GM10847 (cell line): ENCODE results near the gene HSP90B1.
A peak's percentile ranks its signal among the peaks of the same experiment; 100 is the strongest.

Experiments
- POLR2A ChIP-seq: IDR thresholded peaks from 2 replicates; pipeline ENCODE4 v1.6.1; 2011; ENCODE audit not compliant: insufficient read length; ENCODE audit errors: extremely low read depth

Gene HSP90B1

GRCh38 chr12:103930034-103930786, at the start of gene HSP90B1:
TSS of gene HSP90B1 (plus strand) at chr12:103930410. CDS start at chr12:103930516, 106 bp downstream.
- peak; percentile 97 for TF ChIP-seq POLR2A

DNA sequence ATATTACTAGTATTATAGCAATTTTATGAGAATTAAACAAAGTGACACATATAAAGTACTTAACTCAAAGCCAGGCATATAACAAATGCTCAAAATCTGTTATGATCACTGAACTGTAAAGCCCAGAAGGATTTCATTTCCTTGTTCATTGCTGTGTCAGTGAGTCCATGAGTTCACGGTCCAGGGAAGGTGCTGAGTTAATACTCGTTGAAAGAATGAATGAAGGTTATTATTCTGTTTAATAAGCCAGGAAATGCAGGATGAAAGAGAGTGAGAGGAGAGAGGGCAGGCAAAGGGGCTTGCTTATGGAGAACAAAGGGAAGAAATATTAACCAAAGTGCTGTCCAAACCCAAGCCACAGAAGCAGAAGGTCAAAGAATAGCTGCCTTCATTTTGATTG, 48.9 kb upstream of the HSP90B1 start:
- no peak for TF ChIP-seq POLR2A

- no peak for TF ChIP-seq POLR2A
These were observed 47.2 kb upstream of the HSP90B1 start for GRCh38 chr12:103882861-103883596.

DNA sequence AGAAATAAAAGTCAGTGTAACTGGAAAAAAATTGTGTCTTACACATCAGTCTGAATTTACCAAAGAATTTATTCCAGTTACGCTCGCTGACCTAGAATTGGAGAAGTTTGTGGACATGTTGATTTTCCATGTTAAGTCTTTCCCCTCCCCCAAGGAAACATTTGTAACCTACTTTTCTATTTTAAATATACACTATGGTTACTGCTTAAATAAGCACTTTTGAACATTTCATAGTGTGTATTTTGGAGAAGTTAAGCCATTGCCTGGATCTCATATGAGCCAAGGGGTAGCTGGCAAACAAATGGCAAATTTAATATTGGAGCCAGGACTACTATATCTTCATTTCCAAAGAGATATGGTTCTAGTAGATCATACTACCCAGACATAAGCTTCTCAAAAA, 46.3 kb upstream of the HSP90B1 start:
- no peak for TF ChIP-seq POLR2A

DNA sequence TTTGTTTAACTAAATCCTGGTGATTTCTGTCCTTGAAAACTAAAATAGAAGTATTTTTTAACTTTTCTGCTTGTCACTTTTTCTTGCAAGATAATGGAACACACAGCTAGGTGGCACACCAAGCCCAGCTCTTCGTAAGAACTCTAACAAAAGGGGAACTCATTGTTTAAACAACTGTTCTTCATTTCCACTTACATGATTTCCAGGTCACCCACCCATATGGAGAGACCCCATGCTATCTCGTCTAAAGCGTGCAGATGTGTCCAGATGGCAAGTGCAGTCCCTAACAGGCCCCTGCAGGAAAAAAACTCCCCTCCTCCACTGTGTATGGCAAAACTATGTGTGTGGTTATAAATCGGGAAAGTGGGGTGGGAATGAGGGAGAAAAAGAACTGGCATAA, 45.9 kb upstream of the HSP90B1 start:
- no peak for TF ChIP-seq POLR2A

DNA sequence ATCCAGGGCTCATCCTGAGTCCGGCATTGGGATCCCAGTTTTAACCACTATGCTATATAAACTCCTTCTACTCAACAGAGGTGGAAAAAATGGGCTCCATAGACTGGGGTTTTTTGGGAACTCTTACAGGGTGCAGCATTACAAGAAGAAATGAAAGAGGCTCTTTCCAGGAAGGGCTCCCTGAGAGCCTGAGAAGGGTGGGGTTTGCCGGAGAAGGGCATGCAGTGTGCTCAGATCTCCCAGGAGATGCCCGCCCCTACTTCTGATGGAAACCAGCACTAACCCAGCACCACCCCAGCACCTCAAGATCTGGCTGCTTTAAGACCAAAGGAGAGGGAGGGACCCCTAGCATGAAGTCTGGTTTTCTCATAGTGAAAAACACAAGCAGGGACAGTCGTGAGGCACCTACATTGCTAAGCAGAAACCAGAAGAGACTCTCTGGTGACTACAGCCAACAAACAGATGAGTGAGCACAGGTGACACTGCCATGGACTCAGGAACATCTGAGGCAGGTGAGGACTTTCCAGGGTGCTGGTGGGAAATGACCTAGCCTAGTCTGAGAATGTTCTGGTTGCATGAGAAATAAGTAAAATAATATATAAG, 43.9 kb upstream of the HSP90B1 start:
- no peak for TF ChIP-seq POLR2A

DNA sequence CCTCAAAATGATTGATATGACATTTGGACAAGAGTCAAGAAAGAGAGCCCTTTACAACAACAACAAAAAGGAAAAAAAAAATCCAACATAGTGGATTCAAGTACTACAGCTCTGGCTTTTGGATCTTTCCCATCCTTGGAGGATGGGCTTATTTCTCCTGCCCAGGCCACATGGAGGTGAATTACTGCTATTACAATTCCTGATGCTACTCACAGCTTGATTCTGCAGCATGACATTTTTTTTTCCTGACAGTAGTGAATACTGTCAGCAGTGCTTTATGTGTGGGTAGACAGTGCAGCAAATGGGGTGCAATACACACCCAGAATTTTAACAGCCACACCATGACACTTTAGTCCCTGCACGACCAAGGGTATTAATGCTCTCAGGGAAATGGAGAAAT, 42.5 kb upstream of the HSP90B1 start:
- no peak for TF ChIP-seq POLR2A

DNA sequence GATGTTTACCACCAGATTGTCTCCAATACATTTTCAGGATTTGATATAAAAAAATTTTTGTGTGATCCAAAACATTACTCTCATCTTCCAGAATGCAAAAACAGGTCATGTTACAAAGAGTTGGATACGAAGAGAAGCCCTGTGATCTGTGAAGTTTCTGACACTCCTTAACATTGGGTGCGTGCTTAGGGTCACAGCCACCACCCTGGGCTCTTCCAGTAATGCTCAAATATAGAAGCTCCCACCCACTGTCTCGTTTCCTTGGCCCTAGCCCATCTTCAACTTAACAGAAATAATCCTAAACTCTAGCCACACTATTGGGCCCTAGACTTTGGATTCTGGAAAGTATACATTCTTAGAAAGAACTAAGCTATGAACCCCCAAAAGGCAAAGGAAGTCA, 32.9 kb upstream of the HSP90B1 start:
- no peak for TF ChIP-seq POLR2A

DNA sequence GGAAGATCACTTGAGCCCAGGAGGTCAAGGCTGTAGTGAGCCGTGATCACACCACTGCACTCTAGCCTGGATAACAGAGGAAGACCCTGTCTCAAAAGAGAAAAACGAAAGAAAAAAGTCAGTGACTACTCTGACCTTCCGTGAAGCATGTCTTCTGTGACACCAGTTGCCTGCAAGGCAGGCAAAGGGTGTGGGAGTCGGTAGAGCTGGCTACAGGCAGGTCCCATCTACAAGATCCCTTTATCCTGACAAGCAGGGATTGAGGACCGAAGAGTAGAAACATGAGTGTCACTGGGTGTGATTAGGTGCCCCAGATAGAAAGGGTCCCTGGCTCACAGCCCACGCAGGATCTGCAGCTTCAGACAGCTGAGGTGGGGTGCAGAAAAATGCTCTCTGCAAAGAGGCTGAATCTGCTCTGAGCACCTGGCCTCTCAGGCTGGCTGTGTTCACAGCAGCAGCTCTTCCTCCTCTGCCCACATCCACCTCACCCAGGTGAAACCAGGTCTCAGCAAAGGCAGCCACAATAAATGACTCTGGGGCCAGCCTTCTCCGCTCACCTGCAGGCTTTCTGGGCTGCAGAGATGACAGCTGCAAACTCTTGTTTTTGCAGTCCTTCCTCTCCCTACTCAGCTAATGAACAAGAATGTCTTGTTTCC, 28.6 kb upstream of the HSP90B1 start:
- no peak for TF ChIP-seq POLR2A

DNA sequence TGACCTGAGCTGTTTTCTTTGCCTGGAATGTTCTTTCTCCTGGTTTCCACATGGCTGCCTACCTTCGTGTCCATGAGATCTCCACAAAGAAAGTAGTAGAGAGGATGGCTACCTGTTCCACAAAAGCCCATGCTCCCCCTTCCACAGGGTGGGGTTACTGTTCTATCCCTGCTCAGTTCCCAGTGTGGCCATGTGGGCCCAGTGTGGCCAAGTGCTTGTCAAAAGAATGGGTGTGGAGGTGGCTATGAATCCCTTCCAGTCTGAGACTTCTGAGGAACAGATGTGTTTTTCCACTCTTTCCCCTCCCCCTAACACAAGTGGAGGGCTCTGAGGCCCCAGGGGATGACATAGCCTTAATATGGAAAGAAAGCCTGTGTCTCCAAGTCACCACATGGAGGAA, 26.2 kb upstream of the HSP90B1 start:
- TF ChIP-seq POLR2A, result no peak

DNA sequence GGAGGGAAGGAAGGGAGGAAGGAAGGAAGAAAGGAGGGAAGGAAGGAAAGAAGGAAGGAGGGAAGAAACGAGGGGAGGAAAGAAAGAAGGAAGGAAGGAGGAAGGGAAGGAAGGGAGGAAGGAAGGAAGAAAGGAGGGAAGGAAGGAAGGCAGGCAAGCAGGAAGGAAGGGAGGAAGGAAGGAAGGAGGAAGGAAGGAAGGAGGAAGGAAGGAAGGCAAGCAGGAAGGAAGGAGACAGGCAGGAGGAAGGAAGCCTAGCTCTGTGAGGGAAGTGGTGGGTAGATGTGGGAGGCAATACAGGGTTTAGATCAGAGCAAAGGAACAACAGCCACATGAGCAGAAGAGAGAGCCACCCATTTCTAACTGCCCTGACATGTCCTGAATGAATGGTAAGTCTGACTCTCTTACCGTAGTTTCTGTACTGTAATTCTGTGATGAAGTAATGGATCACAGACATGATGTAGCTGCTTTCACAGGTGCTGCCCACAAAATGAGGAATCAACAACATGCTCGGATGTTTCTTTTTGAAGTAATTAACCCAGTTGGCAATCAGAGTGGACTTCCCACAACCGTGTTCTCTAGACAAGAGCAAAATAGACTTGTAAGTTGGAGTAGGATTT, 24.4 kb upstream of the HSP90B1 start:
- no peak for TF ChIP-seq POLR2A

- no peak for TF ChIP-seq POLR2A
These were observed 22.0 kb upstream of the HSP90B1 start for GRCh38 chr12:103908246-103908541.

GRCh38 chr12:103908877-103909276, 21.3 kb upstream of the HSP90B1 start:
- no peak for TF ChIP-seq POLR2A

DNA sequence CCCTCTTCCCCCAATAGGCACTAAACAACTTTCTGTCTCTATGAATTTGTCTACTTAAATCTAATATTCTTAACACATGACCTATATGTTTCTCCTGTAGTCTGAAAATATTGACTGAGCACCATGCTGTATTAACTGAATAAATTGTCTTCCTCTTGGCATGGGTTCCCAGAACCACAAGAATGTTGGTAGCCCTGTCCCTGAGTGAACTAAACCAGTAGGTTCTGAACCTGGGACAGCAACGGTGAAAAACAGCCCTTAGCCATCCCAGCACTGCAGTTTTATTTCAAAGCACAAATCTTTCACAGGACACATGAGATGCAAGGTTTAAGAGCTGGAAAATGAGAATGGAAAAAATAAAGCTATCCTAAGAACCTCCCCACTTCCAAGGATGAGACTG, 20.4 kb upstream of the HSP90B1 start:
- no peak for TF ChIP-seq POLR2A

GRCh38 chr12:103912069-103912468, 18.1 kb upstream of the HSP90B1 start:
- TF ChIP-seq POLR2A, result no peak

DNA sequence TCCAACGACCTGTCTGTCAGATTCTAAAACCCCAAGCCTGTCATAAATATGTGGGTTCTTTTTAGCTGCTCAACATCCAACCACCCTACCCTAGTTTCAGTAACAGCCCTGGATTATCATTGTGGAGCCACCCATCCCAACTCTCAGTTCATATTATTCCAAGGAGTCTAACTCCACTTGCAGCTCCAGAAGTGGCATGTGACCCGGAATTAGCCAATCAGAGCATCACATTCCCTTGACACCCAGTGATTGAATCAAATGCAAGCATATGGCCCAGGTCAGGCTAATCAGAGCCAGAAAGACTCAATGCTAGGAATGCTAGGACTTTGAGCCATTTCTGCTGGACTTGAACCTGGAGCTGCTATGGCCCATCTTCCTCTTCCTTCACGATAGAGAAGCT, 17.1 kb upstream of the HSP90B1 start:
- TF ChIP-seq POLR2A, result no peak

DNA sequence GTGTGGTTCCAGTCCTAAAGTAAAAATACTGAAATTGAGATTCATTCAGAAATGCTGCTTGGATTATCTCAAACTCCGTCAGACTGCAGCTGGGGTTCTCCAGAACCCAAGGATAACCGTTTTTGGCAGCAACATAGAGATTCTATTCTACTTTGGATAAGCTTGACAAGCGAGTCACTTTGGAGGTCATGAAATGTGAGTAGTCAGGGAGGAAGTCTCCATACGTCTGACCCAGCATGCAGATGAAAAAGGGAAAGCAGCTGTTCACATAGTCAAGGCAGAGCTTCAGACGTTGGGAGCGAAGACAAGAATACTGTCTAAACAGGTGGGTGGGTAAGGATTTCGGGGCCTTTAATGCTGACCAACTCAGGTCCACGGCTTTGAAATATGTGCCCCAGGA, 14.9 kb upstream of the HSP90B1 start:
- no peak for TF ChIP-seq POLR2A
